NCI-H524 (cell line): ENCODE measurements around the gene GRN.
"Not testable (repeated sequence)": the region's sequence is repeated elsewhere in the genome, so short reads cannot be mapped to it uniquely, and the experiment has no call there.

ENCODE experiments used
- DNase-seq, 2 experiments: peaks; one replicate each; lab custom pipeline; 2025; lab: John Stamatoyannopoulos, UW

GRN gene

GRCh38 chr17:44361292-44362260, 16.5 kb downstream of the GRN start:
- DNase-seq = peak in 1 of 2 experiments; percentile 63

- DNase-seq = no peak
Observed at GRCh38 chr17:44362459-44362948, 17.4 kb downstream of the GRN start.

- peak in 1 of 2 experiments; percentile 44 for DNase-seq
Observed at GRCh38 chr17:44362949-44363612, 18.0 kb downstream of the GRN start.

DNA sequence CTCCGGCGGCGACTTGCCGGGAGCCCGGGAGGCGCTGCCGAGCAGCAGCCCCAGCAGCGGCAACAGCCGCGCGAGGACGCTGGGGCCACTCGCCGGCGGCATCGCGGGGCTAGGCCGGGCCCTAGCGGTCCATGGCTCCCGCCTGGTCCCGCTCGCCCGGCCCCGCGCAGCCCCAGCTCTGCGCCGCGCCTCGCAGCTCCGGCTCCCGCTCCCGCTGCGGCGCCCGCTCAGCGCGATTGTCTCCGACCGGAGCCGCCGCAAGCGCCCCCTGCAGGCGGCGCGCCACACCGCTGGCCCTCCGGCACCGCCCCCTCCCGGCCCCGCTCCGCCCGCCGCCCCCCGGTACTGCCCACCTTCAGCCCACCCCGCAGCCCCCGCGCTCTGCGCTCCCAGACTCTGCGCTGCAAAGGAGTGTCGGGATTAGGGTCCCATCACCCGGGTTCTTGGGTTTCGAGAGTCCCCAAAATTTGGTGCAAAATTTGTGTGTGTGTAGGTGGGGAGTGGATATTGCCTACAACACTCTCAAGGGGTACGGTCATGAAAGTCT, 18.6 kb downstream of the GRN start, which contains the start of gene FAM171A2:
Gene FAM171A2 (minus strand): TSS at position 241 of the 547 bp plus-strand sequence. CDS start 139 bp downstream, at position 102.
- peak; percentile 35 to 71 for DNase-seq

GRCh38 chr17:44365051-44365450, 19.9 kb downstream of the GRN start:
- DNase-seq = not testable (repeated sequence)

- peak in 1 of 2 experiments; percentile 24 for DNase-seq
Observed at GRCh38 chr17:44367231-44367979, 22.3 kb downstream of the GRN start.

GRCh38 chr17:44368391-44369243, 23.5 kb downstream of the GRN start:
- not testable (repeated sequence) for DNase-seq

DNA sequence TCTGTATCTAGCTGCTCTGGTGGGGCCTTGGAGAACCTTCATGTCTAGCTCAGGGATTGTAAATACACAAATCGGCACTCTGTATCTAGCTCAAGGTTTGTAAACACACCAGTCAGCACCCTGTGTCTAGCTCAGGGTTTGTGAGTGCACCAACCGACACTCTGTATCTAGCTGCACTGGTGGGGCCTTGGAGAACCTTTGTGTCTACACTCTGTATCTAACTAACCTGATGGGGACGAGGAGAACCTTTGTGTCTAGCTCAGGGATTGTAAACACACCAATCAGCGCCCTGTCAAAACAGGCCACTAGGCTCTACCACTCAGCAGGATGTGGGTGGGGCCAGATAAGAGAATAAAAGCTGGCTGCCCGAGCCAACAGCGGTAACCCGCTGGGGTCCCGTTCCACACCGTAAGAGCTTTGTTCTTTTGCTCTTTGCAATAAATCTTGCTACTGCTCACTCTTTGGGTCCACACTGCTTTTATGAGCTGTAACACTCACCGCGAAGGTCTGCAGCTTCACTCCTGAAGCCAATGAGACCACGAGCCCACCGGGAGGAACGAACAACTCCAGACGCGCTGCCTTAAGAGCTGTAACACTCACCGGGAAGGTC, 24.4 kb downstream of the GRN start:
- not testable (repeated sequence) for DNase-seq

- no peak for DNase-seq
Observed at GRCh38 chr17:44372036-44372435, 26.9 kb downstream of the GRN start.

GRCh38 chr17:44374306-44375195, 29.4 kb downstream of the GRN start:
- DNase-seq = no peak

DNA sequence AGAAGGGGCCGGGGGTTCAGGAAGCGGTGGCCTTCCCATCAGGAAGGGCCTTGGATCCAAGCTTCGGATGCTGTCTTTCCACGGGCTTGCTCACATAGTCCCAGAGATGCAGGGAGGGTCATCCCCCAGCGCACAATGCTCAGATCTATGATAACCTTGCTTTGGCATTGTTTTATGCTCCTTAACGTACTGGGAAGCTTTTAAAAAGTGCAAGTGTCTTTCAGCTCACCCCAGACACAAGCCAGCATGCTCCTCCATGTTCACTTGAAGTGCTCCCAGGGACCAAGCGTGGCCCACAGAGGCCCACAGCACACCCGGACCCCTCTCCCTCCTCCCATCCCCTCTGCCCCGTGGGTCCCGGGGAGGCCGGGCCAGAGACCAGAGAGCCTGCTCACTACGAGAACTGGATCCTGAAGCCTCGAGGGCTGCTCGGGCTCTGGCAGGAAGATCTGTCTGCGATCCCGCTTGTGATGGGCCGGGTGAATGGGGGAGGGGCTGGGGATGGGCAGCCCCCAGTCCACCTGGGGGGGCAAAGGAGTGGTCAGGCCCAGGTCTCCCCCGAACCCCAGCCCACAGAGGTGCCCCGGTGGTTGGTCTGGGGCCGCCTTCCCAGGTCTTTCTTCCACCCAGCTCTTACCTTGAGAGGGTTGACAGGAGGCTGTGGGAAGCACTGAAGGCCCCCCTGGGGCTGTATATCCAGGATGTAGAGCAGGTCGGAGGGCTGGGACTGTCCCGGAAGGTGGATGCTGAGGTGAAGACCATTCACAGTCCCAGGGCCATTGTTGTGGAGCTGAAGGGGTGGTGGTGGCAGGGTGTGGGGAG, 30.3 kb downstream of the GRN start:
- no peak for DNase-seq

DNA sequence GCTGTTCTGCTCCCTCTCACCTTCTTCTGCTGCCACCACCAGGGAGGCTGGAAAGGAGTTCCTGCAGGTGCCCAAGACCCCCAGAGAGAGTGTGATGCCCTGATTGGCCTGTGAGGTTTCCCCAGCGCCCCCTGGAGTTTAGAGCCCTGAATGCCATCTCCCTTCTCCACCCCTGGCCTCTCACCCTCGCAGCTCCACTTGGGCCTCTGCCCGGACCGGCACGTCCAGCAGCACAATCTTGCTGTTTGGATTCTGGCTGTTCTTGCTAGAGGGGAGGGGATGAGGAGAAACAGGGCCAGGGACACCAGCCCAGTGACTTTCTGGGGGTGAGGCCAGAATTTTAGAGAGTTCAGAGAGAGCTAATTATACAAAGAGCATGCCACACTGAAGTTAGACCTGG, 31.0 kb downstream of the GRN start:
- DNase-seq = peak in 1 of 2 experiments; percentile 24

DNA sequence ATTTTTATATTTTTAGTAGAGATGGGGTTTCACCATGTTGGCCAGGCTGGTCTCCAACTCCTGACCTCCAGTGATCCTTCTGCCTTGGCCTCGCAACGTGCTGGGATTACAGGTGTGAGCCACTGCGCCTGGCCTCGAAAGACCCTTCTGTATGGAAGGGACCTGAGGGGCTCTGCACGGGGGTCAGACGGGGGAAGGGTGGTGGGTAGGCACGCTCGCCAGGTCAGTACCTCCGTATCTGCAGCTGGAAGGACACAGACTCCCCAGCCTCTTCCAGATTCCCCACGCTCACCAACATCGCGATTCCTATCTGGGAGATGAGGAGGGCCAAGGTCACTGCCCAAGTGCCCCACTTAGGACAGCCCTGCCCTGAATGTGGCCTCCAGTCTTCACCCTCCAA, 31.7 kb downstream of the GRN start:
- no peak for DNase-seq

DNA sequence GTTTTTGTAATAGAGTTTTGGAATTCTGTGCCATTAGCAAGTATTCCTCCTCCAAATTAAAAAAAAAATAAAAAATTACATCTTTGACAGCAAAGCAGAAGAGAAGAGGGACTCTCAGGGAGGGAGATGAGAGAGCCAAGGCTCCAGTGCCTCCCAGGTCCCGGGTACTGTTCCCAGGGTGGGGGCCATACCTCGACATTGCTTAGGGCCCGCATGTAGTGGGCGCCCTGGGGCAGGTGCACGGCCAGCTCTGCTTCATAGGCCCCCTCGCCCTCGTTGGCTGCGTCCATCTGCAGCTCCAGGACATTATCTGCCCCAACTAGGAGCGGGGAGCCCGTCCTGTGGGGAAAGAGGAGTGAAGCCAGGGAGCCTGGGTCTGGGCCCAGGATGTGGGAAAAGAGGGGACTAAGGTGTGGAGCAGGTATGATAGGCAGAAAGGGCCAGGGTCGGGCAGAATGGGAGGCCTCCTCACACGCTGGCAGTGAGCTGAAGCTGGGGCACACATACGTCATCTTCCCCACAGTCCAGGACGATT, 33.1 kb downstream of the GRN start:
- no peak for DNase-seq

DNA sequence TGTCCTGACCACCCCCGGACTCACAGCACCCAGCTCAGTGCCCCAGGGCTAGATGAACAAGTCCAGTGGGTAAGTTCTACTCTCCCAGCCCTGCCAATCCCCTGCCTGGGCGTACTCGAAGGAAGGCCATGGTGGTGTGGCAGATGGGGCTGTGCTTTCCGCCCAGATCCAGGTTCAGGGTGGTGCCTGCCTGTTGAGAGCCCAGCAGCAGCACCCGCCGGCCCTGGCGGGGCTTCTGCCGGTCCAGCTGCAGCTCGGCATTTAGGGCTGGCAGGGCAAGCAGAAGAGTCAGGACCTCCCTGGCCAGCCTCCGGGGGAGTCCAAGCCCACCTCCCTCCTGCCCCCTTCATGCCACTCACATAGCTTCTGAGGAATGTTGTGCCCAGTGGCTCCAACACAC, 34.8 kb downstream of the GRN start:
- DNase-seq = no peak

- DNase-seq = no peak
Observed at GRCh38 chr17:44380767-44381166, 35.7 kb downstream of the GRN start.

- no peak for DNase-seq
Observed at GRCh38 chr17:44381810-44382305, 36.8 kb downstream of the GRN start.

- DNase-seq = peak in 1 of 2 experiments; percentile 87
Observed at GRCh38 chr17:44382917-44383316, 37.8 kb downstream of the GRN start.
